ENCODE results near the gene KRTAP10-6.

- no peak for TF ChIP-seq PATZ1 (CRISPR knock-in tag; IDR thresholded peaks at IDR 0.05; ENCODE audit: borderline replicate concordance)
- no peak for TF ChIP-seq RARB (CRISPR knock-in tag; IDR thresholded peaks at IDR 0.05)
- no peak for TF ChIP-seq ISL1 (CRISPR knock-in tag; IDR thresholded peaks at IDR 0.05)
- TF ChIP-seq, protein P1, sequence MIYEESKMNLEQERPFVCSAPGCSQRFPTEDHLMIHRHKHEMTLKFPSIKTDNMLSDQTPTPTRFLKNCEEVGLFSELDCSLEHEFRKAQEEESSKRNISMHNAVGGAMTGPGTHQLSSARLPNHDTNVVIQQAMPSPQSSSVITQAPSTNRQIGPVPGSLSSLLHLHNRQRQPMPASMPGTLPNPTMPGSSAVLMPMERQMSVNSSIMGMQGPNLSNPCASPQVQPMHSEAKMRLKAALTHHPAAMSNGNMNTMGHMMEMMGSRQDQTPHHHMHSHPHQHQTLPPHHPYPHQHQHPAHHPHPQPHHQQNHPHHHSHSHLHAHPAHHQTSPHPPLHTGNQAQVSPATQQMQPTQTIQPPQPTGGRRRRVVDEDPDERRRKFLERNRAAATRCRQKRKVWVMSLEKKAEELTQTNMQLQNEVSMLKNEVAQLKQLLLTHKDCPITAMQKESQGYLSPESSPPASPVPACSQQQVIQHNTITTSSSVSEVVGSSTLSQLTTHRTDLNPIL (CRISPR knock-in tag; IDR thresholded peaks at IDR 0.05; ENCODE audit: low read depth): no peak
Observed at GRCh38 chr21:44547656-44548331, 44.5 kb downstream of the KRTAP10-6 start.
